HG02885 (cell line): ENCODE data around the gene OR5B12.
"Not testable (repeated sequence)": the region's sequence is repeated elsewhere in the genome, so short reads cannot be mapped to it uniquely, and the experiment has no call there.

ENCODE experiments used
- ATAC-seq: cut with Tn5 transposase; IDR thresholded peaks from one replicate; pipeline ENCODE4 v1.9.1; 2021; ENCODE audit warnings: mild to moderate bottlenecking; ENCODE audit not compliant: unreplicated experiment, poor library complexity

The OR5B12 gene

DNA sequence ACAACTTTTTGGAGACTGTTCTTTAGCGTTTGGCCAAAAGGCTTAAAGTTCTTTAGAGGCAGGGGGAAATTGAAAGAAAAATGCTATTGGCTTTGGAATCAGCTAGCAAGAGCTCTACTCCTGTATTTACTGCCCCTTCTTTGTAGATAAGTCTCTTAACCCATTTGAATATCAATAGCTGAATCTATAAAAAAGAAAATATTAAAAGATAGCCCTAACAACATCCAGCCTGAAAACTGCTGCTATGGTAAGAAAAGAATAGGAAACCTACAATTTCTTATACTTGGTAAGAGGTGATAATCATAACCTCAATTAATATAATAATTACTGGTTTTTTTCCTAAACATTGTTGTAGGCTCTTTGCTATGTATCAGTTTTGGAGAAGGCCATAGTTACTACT is at the start of gene OR5B12:
TSS of gene OR5B12 (minus strand) at position 101 of the 400 bp plus-strand sequence. CDS start 2,085 bp downstream, outside the sequence.
- ATAC-seq, result no peak

DNA sequence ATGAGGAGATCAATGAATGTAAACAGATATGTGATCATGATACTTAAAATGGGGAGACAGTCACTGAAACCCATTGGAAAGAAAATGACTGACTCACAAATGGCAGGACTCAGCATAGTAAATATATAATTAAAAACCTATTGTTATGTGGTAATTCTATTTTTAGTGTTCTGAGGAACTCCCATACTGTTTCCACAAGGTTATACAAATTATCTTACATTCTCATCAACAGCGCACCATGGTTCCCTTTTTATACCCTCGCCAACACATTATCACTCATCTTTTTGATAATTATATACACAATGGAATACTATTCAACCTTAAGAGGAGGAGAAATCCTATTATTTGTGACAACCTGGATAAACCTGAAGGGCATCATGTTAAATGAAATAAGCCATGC is 48.8 kb upstream of the OR5B12 start:
- ATAC-seq, result no peak

- no peak for ATAC-seq
These were observed 45.1 kb upstream of the OR5B12 start for GRCh38 chr11:58487170-58487569.

GRCh38 chr11:58485961-58486360 is 43.9 kb upstream of the OR5B12 start:
- ATAC-seq, result no peak

DNA sequence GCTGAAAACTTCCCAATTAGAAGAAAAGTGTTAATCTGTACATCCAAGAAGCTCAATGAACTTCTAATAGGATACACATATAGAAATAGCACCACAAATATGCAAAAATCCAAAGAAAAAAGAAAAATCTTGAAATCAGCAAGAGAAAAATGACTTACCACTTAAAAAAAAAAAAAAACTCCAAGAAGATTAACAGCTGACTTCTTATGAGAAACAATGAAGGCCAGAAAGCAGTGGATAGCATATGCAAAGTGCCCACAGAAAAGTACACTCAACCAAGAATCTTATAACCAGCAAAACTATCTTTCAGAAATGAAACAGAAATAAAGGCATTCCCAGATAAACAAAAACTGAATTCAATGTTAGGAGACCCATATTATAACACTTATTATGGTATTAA is 29.9 kb upstream of the OR5B12 start:
- no peak for ATAC-seq

GRCh38 chr11:58466293-58466692 is 24.3 kb upstream of the OR5B12 start:
- ATAC-seq, result no peak

GRCh38 chr11:58465690-58466089 is 23.7 kb upstream of the OR5B12 start:
- ATAC-seq, result no peak

- ATAC-seq, result no peak
These were observed 9.5 kb upstream of the OR5B12 start for GRCh38 chr11:58451585-58451984.

DNA sequence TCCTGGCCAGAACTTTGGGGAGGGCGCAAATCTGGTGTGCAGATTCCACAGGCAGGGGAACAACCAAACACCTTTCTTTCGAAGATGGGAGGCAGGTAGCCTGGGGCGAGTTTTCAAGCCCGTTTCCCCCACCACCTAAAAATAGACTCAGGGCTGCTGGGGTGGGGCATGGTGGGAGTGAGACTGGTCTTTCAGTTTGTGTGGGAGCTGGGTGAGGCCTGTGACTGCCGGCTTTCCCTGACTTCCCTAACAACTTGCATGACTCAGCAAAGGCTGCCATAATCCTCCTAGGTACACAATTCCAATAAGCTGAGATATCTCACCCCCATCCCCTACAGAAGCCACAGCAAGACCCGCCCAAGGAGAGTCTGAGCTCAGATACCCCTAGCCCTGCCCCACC is 4.3 kb upstream of the OR5B12 start:
- ATAC-seq, result no peak

GRCh38 chr11:58444300-58444699 is 2.3 kb upstream of the OR5B12 start:
- no peak for ATAC-seq

DNA sequence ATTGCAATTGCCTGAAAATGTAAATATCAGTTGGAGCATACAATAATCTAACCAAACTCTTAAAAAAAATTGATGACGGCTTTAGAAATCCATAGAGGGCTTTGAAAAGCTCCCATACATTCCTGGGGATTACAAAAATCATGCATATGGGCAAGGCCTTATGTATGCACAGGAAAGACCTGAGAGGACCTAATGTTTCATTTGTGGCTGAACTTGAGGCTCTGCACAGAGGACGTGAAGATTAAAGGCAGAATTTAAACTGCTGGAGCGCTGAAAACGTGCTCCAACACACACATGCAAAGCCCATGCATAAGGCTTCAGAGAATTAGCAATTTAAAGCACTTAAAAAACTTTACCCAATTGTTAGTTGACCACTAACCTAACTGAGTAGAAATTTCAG is 3.5 kb downstream of the OR5B12 start:
- no peak for ATAC-seq

- ATAC-seq, result no peak
These were observed 7.8 kb downstream of the OR5B12 start for GRCh38 chr11:58434217-58434616.

GRCh38 chr11:58433638-58434203 is 8.3 kb downstream of the OR5B12 start:
- ATAC-seq, result peak; percentile 80

- no peak for ATAC-seq
These were observed 12.8 kb downstream of the OR5B12 start for GRCh38 chr11:58429273-58429672.

GRCh38 chr11:58428021-58428420 is 14.0 kb downstream of the OR5B12 start, which contains the start of gene OR5B2:
OR5B2 (minus strand) TSS chr11:58428121; CDS start chr11:58423261, 4,860 bp downstream.
- no peak for ATAC-seq

- ATAC-seq, result no peak
These were observed 35.3 kb downstream of the OR5B12 start, which contains the start of gene OR5B3 for GRCh38 chr11:58406774-58407173. OR5B3 (minus strand) TSS chr11:58406874; CDS start chr11:58403409, 3,465 bp downstream.

DNA sequence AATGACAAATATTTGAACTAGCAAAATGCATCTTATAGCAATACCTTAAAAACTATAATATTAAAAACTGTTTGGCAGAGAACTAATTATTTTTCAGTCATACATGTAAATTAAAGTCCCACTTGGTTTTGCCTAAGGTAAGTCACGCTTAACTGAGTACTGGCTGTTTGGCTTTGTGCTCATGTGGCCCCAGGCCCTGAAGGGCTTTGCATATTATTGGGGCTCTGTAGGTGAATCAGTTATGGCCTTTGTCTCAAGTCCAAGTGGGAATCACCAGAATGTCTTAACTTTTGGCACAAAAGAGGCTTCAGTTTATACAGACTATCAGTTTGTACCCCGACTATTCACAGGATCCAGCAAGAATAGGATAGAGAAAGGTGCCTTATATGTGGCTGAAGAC is 42.4 kb downstream of the OR5B12 start:
- not testable (repeated sequence) for ATAC-seq

DNA sequence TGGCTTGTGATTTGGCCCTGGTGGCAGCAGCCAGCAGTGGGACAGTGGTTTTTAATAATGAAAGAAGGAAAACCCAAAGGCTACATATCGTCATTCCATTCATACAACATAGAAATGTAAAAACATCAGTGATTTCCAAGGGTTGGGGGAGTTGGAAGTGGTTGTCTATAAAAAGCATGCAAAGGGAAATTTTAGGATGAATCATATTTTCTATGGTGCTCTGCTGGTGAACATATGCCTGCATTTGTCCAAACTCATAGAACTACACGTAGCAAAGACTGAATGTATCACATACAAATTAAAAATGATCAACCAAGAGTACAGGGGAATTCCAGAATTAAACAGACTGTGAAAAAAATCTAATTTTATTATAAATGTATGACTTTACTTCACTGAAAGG is 46.5 kb downstream of the OR5B12 start:
- no peak for ATAC-seq

GRCh38 chr11:58394195-58394594 is 47.8 kb downstream of the OR5B12 start:
- ATAC-seq, result no peak

GRCh38 chr11:58392746-58393145 is 49.3 kb downstream of the OR5B12 start:
- ATAC-seq, result no peak

DNA sequence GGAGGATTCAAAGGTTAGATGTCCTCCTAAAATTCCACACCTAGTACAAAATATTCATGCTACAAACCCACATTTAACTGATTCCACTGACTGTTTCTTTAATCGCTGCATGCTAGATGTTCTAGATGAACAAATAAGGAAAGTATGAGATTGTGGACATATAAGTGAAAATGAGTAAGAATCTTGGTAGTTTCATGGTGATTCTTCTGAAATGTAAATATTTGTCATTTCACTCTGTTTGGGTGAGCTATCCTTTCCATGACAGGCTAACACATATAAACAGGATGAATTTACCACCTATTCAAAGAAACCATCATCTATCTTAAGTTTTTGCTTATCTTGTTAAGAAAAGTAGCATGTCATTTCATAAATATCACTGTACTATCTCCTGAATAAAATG is 50.2 kb downstream of the OR5B12 start:
- no peak for ATAC-seq

- ATAC-seq, result no peak
These were observed 51.4 kb downstream of the OR5B12 start for GRCh38 chr11:58390551-58391063.
